ENCODE data around the gene FGF22. TPM values are rescaled to one million over a fixed set of nuclear protein-coding genes. Genes with fewer than 3 reads are reported as not detected.

FGF22 gene
- total and polyA plus RNA-seq, 2 of the 8 experiments (the other 6 are each of a cell fraction or from before 2014, with no cell fraction given), result 0.44 to 1.7 TPM

GRCh38 chr19:624433-625109 is 15.1 kb upstream of the FGF22 start:
- no peak overlapping the region for H3K4me2 ChIP-seq (ENCODE audit: insufficient read depth in 1 of 2, low read depth in 2 of 2, low read length in 2 of 2)
- no peaks in the 10 kb centered on the region for H3K4me1 ChIP-seq (replicated peaks in 1 of 4; ENCODE audit: control insufficient read depth in 3 of 4, insufficient read depth in 4 of 4, low read length in 3 of 4)
- H4K5ac ChIP-seq (ENCODE audit: insufficient read length, low read depth, low read length), result no peak overlapping the region
- no peak overlapping the region for H3K9ac ChIP-seq (replicated peaks in 1 of 4; ENCODE audit: extremely low read depth in 1 of 4, low read depth in 3 of 4, low read length in 3 of 4)
- H4K8ac ChIP-seq (ENCODE audit: extremely low read depth, insufficient read depth, low read length), result no peak overlapping the region
- no peak overlapping the region for H3K23ac ChIP-seq (ENCODE audit: insufficient read length)
- peaks cover 2 to 46% (median 24%) of the 10 kb centered on the region in 4 experiments for H3K36me3 ChIP-seq (ENCODE audit: control insufficient read depth in 2 of 4, insufficient read depth in 4 of 4, low read length in 3 of 4)
- 89% methylated on average over 22 of the region's 24 CpGs; no CpG with 5 or more reads in 1 of the 2 experiments for WGBS, 2 experiments (ENCODE audit: extremely low coverage in 1 of 2, insufficient coverage in 1 of 2, insufficient read length in 1 of 2, insufficient replicate concordance in 2 of 2, low coverage in 1 of 2, low lambda C conversion rate in 2 of 2, missing lambda C conversion rate in 1 of 2)
- H2BK12ac ChIP-seq (ENCODE audit: low read depth, low read length), result no peak overlapping the region
- H3K9me3 ChIP-seq (ENCODE audit: insufficient read depth in 2 of 2, low read depth in 1 of 2, low read length in 1 of 2), result no peaks in the 10 kb centered on the region
- H3K79me1 ChIP-seq (ENCODE audit: low read depth, low read length), result no peaks in the 10 kb centered on the region; the same call in 1 of the 2 replicates
- no peak overlapping the region for H2BK15ac ChIP-seq (ENCODE audit: low read length)
- H3K56ac ChIP-seq (replicated peaks; ENCODE audit: insufficient read length, low read depth, low read length), result no peak overlapping the region
- H4K20me1 ChIP-seq (replicated peaks in 1 of 2; ENCODE audit: control insufficient read depth in 1 of 2, insufficient read depth in 2 of 2, low read length in 2 of 2), result peaks cover 3 to 11% of the 10 kb centered on the region in 2 experiments
- ChIA-PET POLR2A (ENCODE audit: partially characterized antibody) (interaction anchor here (1.0 to 1.4 kb wide), 3 partner anchors 28 to 50 kb away, joined by 3 to 4 read pairs (median 3); partner anchors contain the start of gene RNF126), CTCF (ENCODE audit: partially characterized antibody) (interaction anchor here (0.9 to 3.4 kb wide), 3 partner anchors 31 to 83 kb away, joined by 3 to 12 read pairs (median 4); no protein-coding TSS in a partner anchor)
- no peak overlapping the region for H3K27ac ChIP-seq (ENCODE audit: low read depth, low read length)
- no peak overlapping the region for H3K14ac ChIP-seq (ENCODE audit: insufficient read length)
- no peak for DNase-seq (ENCODE audit: low read depth in 1 of 2, low spot score in 2 of 2)
- no peak for FAIRE-seq
- no peak overlapping the region for H2AK5ac ChIP-seq (ENCODE audit: low read depth, low read length)
- no peaks in the 10 kb centered on the region; a peak in 1 of 4 replicates for H3K79me2 ChIP-seq (ENCODE audit: control insufficient read depth in 1 of 2, insufficient read depth in 2 of 2, low read length in 2 of 2)
- H3K23me2 ChIP-seq (ENCODE audit: low read depth, low read length), result no peaks in the 10 kb centered on the region
- no peak overlapping the region for H4K91ac ChIP-seq (replicated peaks; ENCODE audit: insufficient read length, low read length)
- H2AFZ ChIP-seq (ENCODE audit: low read length), result no peak overlapping the region
- no peak overlapping the region for H2BK120ac ChIP-seq (replicated peaks; ENCODE audit: low read depth, low read length)
- H3K4me3 ChIP-seq (ENCODE audit: extremely low read depth in 1 of 4, insufficient read depth in 2 of 4, low read depth in 3 of 4, low read length in 4 of 4), result no peak overlapping the region
- H2BK5ac ChIP-seq (ENCODE audit: low read depth, low read length), result no peak overlapping the region; the same call in 1 of the 2 replicates
- no peaks in the 10 kb centered on the region for H3K27me3 ChIP-seq (replicated peaks in 1 of 4; ENCODE audit: control insufficient read depth in 3 of 4, extremely low read depth in 1 of 4, insufficient read depth in 3 of 4, low read length in 3 of 4)
- no peak overlapping the region for H3K18ac ChIP-seq (ENCODE audit: extremely low read depth, low read length)
- no peak overlapping the region for H2BK20ac ChIP-seq (ENCODE audit: low read length)
- no peak overlapping the region for H3K4ac ChIP-seq (replicated peaks; ENCODE audit: insufficient read length, low read depth, low read length)
- no peak for TF ChIP-seq BRCA1 (IDR thresholded peaks at IDR 0.05; ENCODE audit: low read depth, low read length)
- no peak for TF ChIP-seq GABPA (IDR thresholded peaks at IDR 0.05; ENCODE audit: borderline replicate concordance, insufficient read depth, low read length)
- no peak for TF ChIP-seq FOSL1 (IDR thresholded peaks at IDR 0.05; ENCODE audit: insufficient read depth, low read depth, low read length)
- no peak for TF ChIP-seq SAP30 (IDR thresholded peaks at IDR 0.05; ENCODE audit: insufficient read depth, insufficient replicate concordance, low read length)
- no peak for TF ChIP-seq CBX5 (IDR thresholded peaks at IDR 0.05; ENCODE audit: low read depth, low read length)
- no peak for TF ChIP-seq JUN (IDR thresholded peaks at IDR 0.05; ENCODE audit: low read depth, low read length)
- TF ChIP-seq, protein P1, sequence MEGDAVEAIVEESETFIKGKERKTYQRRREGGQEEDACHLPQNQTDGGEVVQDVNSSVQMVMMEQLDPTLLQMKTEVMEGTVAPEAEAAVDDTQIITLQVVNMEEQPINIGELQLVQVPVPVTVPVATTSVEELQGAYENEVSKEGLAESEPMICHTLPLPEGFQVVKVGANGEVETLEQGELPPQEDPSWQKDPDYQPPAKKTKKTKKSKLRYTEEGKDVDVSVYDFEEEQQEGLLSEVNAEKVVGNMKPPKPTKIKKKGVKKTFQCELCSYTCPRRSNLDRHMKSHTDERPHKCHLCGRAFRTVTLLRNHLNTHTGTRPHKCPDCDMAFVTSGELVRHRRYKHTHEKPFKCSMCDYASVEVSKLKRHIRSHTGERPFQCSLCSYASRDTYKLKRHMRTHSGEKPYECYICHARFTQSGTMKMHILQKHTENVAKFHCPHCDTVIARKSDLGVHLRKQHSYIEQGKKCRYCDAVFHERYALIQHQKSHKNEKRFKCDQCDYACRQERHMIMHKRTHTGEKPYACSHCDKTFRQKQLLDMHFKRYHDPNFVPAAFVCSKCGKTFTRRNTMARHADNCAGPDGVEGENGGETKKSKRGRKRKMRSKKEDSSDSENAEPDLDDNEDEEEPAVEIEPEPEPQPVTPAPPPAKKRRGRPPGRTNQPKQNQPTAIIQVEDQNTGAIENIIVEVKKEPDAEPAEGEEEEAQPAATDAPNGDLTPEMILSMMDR (IDR thresholded peaks at IDR 0.05; ENCODE audit: control extremely low read depth in 1 of 3, insufficient read depth in 1 of 3, low read depth in 1 of 3, low read length in 3 of 3), result no peak
- TF ChIP-seq, protein P2, sequence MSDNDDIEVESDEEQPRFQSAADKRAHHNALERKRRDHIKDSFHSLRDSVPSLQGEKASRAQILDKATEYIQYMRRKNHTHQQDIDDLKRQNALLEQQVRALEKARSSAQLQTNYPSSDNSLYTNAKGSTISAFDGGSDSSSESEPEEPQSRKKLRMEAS (IDR thresholded peaks at IDR 0.05), result no peak
- TF ChIP-seq EP300 (IDR thresholded peaks at IDR 0.05; ENCODE audit: borderline replicate concordance in 1 of 2, low read depth in 2 of 2, low read length in 2 of 2), result no peak
